T-helper 1 cell treated with Interleukin-12 subunit alpha and Interleukin-12 subunit beta and Interleukin-4 antibody, amounts not matched to agents 30 ng/mL and 1 ng/mL, for 36 hours (primary cell): ENCODE results near the gene RALGAPB. TPM values are rescaled to one million over a fixed set of nuclear protein-coding genes. Genes with fewer than 3 reads are reported as not detected.

Source experiments
- intact Hi-C: fragments of 100-400 bp; cut with micrococcal nuclease; formaldehyde crosslinking; loops from one replicate; pipeline ENCODE4 v1.15.1; 2024
- total RNA-seq: library from RNA; stranded (reverse); gene quantifications from 2 replicates; pipeline ENCODE4 v1.2.3, GENCODE V29; 2022

The RALGAPB gene
- total RNA-seq, 1 donor from 2014 or later, result 38.0 TPM

- intact Hi-C loops, result no loop called here
These were observed 70.6 kb downstream of the RALGAPB start for GRCh38 chr20:38543014-38543906.

GRCh38 chr20:38545771-38546170, 73.1 kb downstream of the RALGAPB start:
- intact Hi-C loops, result no loop called here

- intact Hi-C loops, result no loop called here
These were observed 74.8 kb downstream of the RALGAPB start for GRCh38 chr20:38547288-38548085.

- intact Hi-C loops, result no loop called here
These were observed 75.9 kb downstream of the RALGAPB start for GRCh38 chr20:38548356-38549083.

GRCh38 chr20:38550274-38550673, 77.6 kb downstream of the RALGAPB start:
- intact Hi-C loops, result no loop called here

GRCh38 chr20:38551056-38551626, 78.5 kb downstream of the RALGAPB start:
- intact Hi-C loops, result no loop called here

- intact Hi-C loops, result no loop called here
These were observed 82.3 kb downstream of the RALGAPB start for GRCh38 chr20:38554986-38555385.

GRCh38 chr20:38555395-38555794, 82.8 kb downstream of the RALGAPB start:
- intact Hi-C loops, result no loop called here

GRCh38 chr20:38557174-38557573, 84.5 kb downstream of the RALGAPB start:
- intact Hi-C loops, result no loop called here

GRCh38 chr20:38558596-38559360, 86.1 kb downstream of the RALGAPB start:
- intact Hi-C loops, result no loop called here

- intact Hi-C loops, result no loop called here
These were observed 87.1 kb downstream of the RALGAPB start for GRCh38 chr20:38559764-38560163.

GRCh38 chr20:38563802-38564431, 91.3 kb downstream of the RALGAPB start:
- intact Hi-C loops, result no loop called here

- intact Hi-C loops, result no loop called here
These were observed 92.0 kb downstream of the RALGAPB start for GRCh38 chr20:38564680-38565079.

- intact Hi-C loops, result no loop called here
These were observed 93.5 kb downstream of the RALGAPB start for GRCh38 chr20:38566036-38566598.

GRCh38 chr20:38569747-38570525, 97.3 kb downstream of the RALGAPB start:
- intact Hi-C loops, result no loop called here

- intact Hi-C loops, result no loop called here
These were observed 100.8 kb downstream of the RALGAPB start for GRCh38 chr20:38573413-38573812.

GRCh38 chr20:38579219-38579910, 106.7 kb downstream of the RALGAPB start:
- intact Hi-C loops, result no loop called here

GRCh38 chr20:38579921-38580320, 107.3 kb downstream of the RALGAPB start:
- intact Hi-C loops, result no loop called here
